NCI-H1092 treated with DMSO at 0.1 percent for 48 hours (cell line): ENCODE results near the gene CACNA1A.

Source experiments
- DNase-seq: peaks from one replicate; lab custom pipeline; 2025; lab: John Stamatoyannopoulos, UW

The CACNA1A gene

GRCh38 chr19:13163609-13164342, 342.5 kb downstream of the CACNA1A start:
- peak; percentile 36 for DNase-seq

DNA sequence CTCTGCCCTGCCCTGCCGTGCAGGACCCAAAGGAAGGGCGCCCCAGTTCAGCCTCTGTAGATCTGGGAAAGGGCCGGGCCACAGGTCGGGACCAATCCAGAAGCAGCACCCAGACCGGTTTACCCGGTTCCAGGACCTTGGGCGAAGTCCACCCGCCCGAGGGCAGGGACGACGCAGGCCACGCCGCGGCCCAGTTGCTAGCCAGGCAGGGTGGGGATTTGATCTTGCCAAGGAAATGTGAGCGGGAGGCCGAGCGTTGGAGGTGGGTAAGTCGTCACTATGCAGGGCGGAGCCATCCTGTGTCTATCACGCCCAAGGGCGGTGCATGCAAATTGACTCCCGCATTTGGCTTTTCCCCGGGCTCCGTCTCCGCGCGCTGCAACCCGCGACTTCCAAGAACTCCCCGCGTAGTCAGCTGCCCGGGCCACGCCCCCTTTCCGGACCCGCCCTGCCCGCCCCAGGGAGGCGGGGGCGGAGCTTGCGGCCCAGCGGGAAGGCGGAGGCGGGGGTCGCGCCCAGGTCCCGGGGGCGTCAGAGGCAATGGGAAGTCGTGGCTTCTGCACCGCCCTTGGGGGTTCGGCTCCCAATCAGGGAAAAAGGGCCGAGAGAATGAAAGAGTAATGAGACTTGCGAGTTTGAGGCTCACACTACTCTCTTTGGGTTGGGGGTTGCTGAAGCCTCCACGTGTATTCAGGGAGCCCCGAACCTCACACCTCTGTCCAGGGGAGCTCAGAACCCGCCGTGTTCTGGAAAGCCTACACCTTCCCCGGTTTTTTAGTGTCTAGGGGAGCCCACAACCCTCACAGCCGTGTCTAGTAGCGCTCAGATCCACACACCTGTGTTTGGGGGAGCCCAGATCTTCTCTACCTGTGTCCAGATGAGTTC, 343.3 kb downstream of the CACNA1A start:
- peak; percentile 89 for DNase-seq

GRCh38 chr19:13160557-13160956, 345.7 kb downstream of the CACNA1A start:
- no peak for DNase-seq

- DNase-seq = no peak
Measured at GRCh38 chr19:13159713-13160112, 346.6 kb downstream of the CACNA1A start.
